Stimulated activated CD8-positive, alpha-beta memory T cell treated with anti-CD3 and anti-CD28 coated beads, Interleukin-15, amount 100 ng/mL, for 4 hours (primary cell): ENCODE results near the gene PLXNA2.

Source experiments
- DNase-seq, 2 donors: peaks; one replicate each; pipeline ENCODE4 v3.0.0-alpha.2; 2020; ENCODE audit warnings: low read depth in 2 of 2

The PLXNA2 gene

GRCh38 chr1:208243967-208244916 is at the start of gene PLXNA2:
PLXNA2 (minus strand) TSS chr1:208244384; CDS start chr1:208217922, 26,462 bp downstream.
- peak; percentile 20 to 45 for DNase-seq

- no peak for DNase-seq
Measured at GRCh38 chr1:208292908-208293307, 48.7 kb upstream of the PLXNA2 start.

GRCh38 chr1:208291923-208292711 is 47.9 kb upstream of the PLXNA2 start:
- no peak for DNase-seq

GRCh38 chr1:208291129-208291528 is 46.9 kb upstream of the PLXNA2 start:
- no peak for DNase-seq

- DNase-seq, result no peak
Measured at GRCh38 chr1:208289716-208290115, 45.5 kb upstream of the PLXNA2 start.

GRCh38 chr1:208288495-208288894 is 44.3 kb upstream of the PLXNA2 start:
- no peak for DNase-seq

- no peak for DNase-seq
Measured at GRCh38 chr1:208280681-208281450, 36.7 kb upstream of the PLXNA2 start.

- DNase-seq, result no peak
Measured at GRCh38 chr1:208279826-208280588, 35.8 kb upstream of the PLXNA2 start.

GRCh38 chr1:208278638-208279037 is 34.5 kb upstream of the PLXNA2 start:
- no peak for DNase-seq

GRCh38 chr1:208276757-208277435 is 32.7 kb upstream of the PLXNA2 start:
- no peak for DNase-seq

- DNase-seq, result no peak
Measured at GRCh38 chr1:208275083-208275482, 30.9 kb upstream of the PLXNA2 start.

- DNase-seq, result no peak
Measured at GRCh38 chr1:208273386-208274017, 29.3 kb upstream of the PLXNA2 start.

GRCh38 chr1:208272713-208273112 is 28.5 kb upstream of the PLXNA2 start:
- DNase-seq, result no peak

- no peak for DNase-seq
Measured at GRCh38 chr1:208272311-208272710, 28.1 kb upstream of the PLXNA2 start.

- DNase-seq, result no peak
Measured at GRCh38 chr1:208271236-208271635, 27.1 kb upstream of the PLXNA2 start.

GRCh38 chr1:208270651-208271141 is 26.5 kb upstream of the PLXNA2 start:
- no peak for DNase-seq

- DNase-seq, result no peak
Measured at GRCh38 chr1:208269338-208269666, 25.1 kb upstream of the PLXNA2 start.

- no peak for DNase-seq
Measured at GRCh38 chr1:208268541-208269337, 24.6 kb upstream of the PLXNA2 start.

- no peak for DNase-seq
Measured at GRCh38 chr1:208265525-208265924, 21.3 kb upstream of the PLXNA2 start.
